Nephron (organoid): Measurements from ENCODE around the gene HOOK2.

Source experiments
- H3K27ac Mint-ChIP-seq, 3 experiments: 2 replicates each; pipeline ENCODE4 v1.8.0; 2020; ENCODE audit warnings: mixed read lengths in 3 of 3, mild to moderate bottlenecking in 2 of 3, moderate library complexity in 1 of 3
- H3K27me3 Mint-ChIP-seq: 2 replicates; pipeline ENCODE4 v1.8.0; 2021; ENCODE audit warnings: low read depth, mild to moderate bottlenecking, moderate library complexity, mixed read lengths
- H3K36me3 Mint-ChIP-seq: 2 replicates; pipeline ENCODE4 v1.8.0; 2020; ENCODE audit warnings: low read depth, mixed read lengths
- H3K4me1 Mint-ChIP-seq: 2 replicates; pipeline ENCODE4 v1.8.0; 2020; ENCODE audit warnings: mixed read lengths
- H3K4me3 Mint-ChIP-seq, 3 experiments: 2 replicates each; pipeline ENCODE4 v1.8.0; 2020; ENCODE audit warnings: mild to moderate bottlenecking in 3 of 3, mixed read lengths in 3 of 3, moderate library complexity in 2 of 3
- H3K9me3 Mint-ChIP-seq: 2 replicates; pipeline ENCODE4 v1.8.0; 2020; ENCODE audit warnings: mixed read lengths
- TF ChIP-seq, protein P1 (sequence below), 3 experiments: fragments of 200-600 bp; sonication (generic); IDR thresholded peaks; one replicate each; pipeline ENCODE4 v1.5.0; 2021; ENCODE audit warnings: antibody characterized with exemption in 3 of 3; ENCODE audit not compliant: unreplicated experiment in 3 of 3

HOOK2 gene

DNA sequence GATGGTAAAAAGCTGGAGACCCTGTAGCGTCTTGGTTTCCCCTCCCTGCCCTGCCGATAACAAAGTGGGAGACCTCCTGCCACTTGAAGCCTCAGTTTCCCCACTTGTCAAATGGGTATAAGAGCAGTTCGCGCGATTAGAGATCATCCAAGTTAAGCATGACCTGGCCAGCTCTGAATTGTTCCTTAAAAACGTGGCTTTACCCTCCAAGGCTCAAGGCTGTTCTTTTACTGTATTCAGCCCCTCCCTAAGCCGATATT is 52.0 kb downstream of the HOOK2 start:
- H3K4me3 Mint-ChIP-seq: peak overlapping the region; percentile 92 to 95 (median 94)
- H3K27me3 Mint-ChIP-seq: no peaks in the 10 kb centered on the region
- H3K4me1 Mint-ChIP-seq: peaks cover 24% of the 10 kb centered on the region
- peaks cover 25% of the 10 kb centered on the region for H3K36me3 Mint-ChIP-seq
- TF ChIP-seq, protein P1, sequence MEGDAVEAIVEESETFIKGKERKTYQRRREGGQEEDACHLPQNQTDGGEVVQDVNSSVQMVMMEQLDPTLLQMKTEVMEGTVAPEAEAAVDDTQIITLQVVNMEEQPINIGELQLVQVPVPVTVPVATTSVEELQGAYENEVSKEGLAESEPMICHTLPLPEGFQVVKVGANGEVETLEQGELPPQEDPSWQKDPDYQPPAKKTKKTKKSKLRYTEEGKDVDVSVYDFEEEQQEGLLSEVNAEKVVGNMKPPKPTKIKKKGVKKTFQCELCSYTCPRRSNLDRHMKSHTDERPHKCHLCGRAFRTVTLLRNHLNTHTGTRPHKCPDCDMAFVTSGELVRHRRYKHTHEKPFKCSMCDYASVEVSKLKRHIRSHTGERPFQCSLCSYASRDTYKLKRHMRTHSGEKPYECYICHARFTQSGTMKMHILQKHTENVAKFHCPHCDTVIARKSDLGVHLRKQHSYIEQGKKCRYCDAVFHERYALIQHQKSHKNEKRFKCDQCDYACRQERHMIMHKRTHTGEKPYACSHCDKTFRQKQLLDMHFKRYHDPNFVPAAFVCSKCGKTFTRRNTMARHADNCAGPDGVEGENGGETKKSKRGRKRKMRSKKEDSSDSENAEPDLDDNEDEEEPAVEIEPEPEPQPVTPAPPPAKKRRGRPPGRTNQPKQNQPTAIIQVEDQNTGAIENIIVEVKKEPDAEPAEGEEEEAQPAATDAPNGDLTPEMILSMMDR (IDR thresholded peaks at IDR 0.05; ENCODE audit: unreplicated experiment in 3 of 3): no peak
- no peaks in the 10 kb centered on the region for H3K9me3 Mint-ChIP-seq
- peak overlapping the region; percentile 96 to 100 (median 99) for H3K27ac Mint-ChIP-seq

DNA sequence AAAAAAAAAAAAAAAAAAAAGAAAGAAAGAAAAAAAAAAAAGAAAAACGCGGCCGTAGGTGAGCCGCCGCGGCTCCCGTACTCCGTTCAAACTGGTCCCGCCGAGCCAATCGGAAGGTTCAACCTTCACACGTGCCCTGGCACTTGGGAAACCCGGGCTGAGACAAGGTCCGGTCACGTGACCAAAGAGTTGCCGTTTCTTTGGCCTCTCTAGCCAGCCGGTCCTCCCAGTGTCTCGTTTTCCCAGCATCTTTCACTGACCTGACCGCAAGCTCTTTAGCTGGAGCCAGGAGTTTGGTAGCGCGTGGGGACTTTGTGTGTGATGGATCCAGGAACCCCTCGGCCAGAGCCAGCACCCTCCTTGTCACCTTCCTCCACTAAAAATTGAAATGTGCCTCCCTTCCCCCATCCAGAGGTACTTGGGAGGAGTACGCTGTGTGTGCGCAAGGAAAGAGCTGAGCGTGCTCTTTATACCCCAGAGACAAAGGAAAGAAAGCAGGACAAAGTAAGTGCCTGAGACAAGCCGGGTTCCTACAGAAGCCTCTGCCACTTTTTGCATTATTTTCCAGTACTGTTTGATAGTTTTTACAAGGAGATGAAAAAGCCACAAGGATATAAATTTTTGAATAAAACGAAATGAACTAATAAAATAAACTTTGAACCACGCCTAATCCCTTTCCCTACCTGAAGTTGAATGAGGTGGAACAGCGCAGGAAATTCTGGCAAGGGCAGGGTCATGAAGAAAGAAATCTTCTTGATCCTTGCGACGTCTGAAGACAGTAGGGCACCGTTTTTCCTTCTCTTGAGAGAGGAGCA is 52.6 kb downstream of the HOOK2 start:
- Mint-ChIP-seq H3K36me3 (peaks cover 21% of the 10 kb centered on the region), H3K4me3 (peak overlapping the region; percentile 92 to 95 (median 94)), H3K9me3 (no peaks in the 10 kb centered on the region), H3K4me1 (peaks cover 24% of the 10 kb centered on the region), H3K27ac (peak overlapping the region; percentile 96 to 100 (median 99)), H3K27me3 (no peaks in the 10 kb centered on the region)
- TF ChIP-seq, protein P1 (IDR thresholded peaks at IDR 0.05; ENCODE audit: unreplicated experiment in 3 of 3): no peak

DNA sequence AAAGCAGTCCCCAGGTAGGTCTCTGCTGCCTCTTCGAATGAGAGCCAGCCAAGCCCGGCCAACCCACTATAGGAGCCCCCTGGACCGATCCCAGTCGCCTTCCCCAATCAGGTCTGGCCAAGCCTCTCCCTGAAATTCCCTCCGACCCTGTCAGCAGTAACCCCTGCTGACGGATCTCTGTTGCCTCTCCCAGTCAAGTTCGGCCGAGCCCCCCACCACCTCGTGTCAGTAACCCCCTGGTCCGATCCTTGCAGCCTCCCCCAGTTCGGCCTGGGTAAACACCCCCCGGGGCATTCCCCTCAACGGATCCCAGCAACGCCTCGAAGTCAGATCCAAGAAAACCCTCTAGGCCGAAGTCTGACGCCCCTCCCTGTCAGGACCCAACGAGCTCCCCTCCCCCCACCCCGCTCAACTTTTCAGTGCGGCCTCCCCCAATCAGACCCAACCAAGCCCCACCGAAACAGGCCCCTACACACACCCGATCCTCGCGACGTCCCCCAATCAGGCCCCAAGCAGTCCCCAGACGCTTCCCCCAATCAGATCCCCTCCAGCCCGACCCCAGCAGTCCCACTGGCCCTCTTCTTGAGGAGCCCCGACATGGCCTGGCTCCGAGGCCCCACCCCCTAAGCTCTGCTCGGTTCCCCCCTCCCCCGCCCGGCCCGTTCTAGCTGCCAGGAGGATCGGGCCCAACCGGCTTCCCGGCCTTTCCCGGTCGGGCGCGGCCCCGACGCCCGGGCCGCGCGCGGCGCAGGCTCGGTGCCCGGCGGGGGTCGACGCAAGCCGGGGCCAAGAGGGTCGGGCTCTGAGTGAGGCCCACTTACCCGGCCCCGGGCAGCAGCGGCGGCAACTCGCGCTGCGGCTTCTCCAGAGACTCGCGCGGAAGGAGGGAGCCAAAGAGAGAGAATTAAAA is 53.4 kb downstream of the HOOK2 start:
- TF ChIP-seq, protein P1 (IDR thresholded peaks at IDR 0.05; ENCODE audit: unreplicated experiment in 3 of 3): no peak
- Mint-ChIP-seq H3K27ac (peak overlapping the region; percentile 99 to 100 (median 100)), H3K27me3 (no peaks in the 10 kb centered on the region), H3K4me1 (peaks cover 24% of the 10 kb centered on the region), H3K9me3 (no peaks in the 10 kb centered on the region), H3K36me3 (peaks cover 20% of the 10 kb centered on the region), H3K4me3 (peak overlapping the region; percentile 92 to 99 (median 97))

DNA sequence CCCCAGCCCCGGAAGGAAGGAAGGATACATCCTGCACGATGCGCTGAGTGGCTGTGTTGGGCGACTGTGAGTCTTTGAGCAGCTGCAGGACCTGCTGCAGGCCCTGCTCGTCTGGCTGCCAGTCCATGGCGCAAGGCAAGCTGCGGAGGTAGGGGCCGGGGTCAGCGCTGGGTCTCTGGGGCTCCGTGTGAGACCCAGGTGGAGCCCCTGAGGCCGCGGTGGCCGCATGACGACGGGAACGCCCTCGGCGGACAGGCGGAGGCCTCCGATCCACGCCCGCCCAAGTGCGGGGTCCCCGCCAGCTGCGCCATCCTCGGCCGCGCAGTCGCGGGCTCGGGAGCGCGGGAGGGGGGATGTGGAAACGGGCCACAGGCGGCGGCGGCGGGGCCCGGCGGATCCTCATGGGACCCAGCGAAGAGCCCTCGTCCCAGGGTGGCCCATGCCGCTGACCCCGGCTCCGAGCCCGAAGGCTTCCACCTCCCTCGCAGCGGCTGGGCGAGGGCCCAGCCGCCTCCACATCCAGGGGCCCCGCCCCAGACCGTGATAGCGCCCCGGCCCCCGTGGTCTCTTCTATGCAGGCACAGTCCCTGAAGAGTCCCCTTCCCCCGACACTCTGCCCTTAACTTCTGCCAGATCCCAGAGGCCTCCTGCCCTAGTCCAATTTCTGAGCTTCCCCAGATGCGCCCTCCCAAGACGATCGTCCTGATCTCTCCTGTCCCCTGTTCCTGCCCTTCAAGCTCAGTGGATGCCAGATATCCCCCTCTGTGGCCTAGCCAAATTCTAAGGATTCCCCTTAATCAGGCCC is 54.3 kb downstream of the HOOK2 start:
- H3K27me3 Mint-ChIP-seq: no peaks in the 10 kb centered on the region
- peak overlapping the region; percentile 99 to 100 (median 100) for H3K27ac Mint-ChIP-seq
- peaks cover 29% of the 10 kb centered on the region for H3K36me3 Mint-ChIP-seq
- H3K4me3 Mint-ChIP-seq: peak overlapping the region; percentile 92 to 99 (median 97)
- TF ChIP-seq, protein P1 (IDR thresholded peaks at IDR 0.05; ENCODE audit: unreplicated experiment in 3 of 3): no peak
- peaks cover 19% of the 10 kb centered on the region for H3K4me1 Mint-ChIP-seq
- H3K9me3 Mint-ChIP-seq: no peaks in the 10 kb centered on the region

DNA sequence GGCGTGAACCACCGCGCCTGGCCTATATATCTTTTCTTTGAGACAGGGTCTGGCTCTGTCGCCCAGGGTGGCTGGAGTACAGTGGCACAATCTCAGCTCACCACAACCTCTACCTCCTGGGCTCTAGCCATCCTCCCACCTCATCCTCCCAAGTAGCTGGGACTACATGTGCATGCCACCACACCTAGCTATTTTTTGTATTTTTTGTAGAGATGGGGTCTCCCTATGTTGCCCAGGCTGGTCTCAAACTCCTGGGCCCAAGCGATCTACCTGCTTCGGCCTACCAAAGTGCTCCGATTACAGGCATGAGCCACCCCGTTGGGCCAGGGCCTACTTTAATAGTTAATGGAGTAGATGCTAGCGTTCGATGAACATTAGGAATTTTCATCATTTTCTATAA is 55.1 kb downstream of the HOOK2 start:
- H3K27ac Mint-ChIP-seq: peak overlapping the region; percentile 82 to 88 (median 82)
- peak overlapping the region; percentile 75 to 83 (median 83) for H3K4me3 Mint-ChIP-seq
- peaks cover 19% of the 10 kb centered on the region for H3K4me1 Mint-ChIP-seq
- H3K9me3 Mint-ChIP-seq: no peaks in the 10 kb centered on the region
- H3K36me3 Mint-ChIP-seq: peaks cover 35% of the 10 kb centered on the region
- TF ChIP-seq, protein P1 (IDR thresholded peaks at IDR 0.05; ENCODE audit: unreplicated experiment in 3 of 3): no peak
- H3K27me3 Mint-ChIP-seq: no peaks in the 10 kb centered on the region
